Stimulated activated CD4-positive, alpha-beta T cell treated with anti-CD3 and anti-CD28 coated beads, Interleukin-15, amount 100 ng/mL, for 24 hours (primary cell): ENCODE measurements around the gene FAM241B.

Experiments
- DNase-seq: peaks from one replicate; pipeline ENCODE4 v3.0.0-alpha.2; 2020

The FAM241B gene

DNA sequence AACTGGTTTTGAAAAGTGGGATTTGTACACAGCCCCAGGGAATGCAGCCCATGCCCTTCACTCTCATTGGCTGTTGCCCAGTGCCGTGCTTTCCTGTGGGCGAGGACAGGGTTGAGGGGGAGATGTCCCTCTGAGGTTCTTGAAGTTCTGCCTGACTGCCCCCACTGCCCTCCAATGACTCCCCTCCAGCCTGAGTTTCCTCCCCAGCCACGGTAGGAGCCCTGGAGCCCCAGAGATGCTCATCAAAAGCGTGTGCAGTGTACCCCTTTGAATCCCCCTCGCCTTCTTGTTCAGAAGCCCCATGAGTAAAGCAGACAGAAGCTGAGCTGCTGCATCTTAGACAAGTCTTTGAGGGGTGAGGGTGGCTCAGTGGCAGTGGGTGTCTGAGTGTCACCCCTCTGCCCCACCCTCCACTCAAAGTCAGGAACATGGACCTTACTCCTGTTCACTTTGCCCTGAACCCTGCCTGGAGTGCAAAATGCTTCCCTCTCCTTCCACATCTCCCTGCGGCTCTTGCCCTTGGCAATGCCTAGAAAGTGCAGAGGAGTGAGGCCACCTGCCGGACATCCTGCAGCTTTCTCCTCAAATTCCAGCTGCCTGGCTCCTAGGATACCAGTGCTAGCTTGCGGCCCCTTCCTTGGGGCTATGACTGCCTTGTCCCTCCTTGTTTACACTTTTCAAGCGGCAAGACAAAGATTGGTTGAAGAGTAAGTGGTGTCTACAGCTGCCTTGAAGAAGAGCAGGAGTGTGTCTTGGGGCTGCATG, 19.9 kb downstream of the FAM241B start:
- no peak for DNase-seq

DNA sequence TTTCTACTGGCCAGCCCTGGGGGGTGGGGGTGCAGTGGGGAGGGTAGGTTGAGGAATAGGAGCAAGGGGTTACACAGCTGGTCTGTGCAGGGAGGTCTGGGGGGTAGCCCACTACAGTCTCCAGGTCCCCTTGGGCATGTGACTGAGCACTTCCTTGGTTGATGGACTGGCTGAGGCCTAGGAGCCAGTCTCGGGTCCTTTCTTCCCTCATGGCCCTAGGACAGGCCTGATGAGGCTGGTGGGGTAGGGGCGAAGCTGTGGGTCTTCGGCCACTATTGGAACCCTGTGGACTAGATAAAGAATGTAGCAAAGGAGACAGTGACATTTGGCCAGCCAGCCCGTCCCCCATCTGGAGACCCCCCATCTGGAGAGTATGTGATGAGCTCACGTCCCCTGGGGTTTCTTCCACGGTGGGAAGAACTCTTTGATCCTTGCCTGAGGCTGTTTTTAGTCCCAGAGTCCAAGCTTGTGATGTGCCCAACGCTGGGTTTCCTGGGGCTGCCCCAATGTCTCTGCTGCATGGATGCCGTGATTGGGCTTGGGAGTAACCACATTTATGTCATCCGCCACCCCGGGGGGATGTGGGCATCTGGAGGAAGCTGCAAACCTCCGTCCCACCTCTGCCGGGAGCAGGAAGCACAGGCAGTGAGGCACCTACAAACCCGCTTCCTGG, 20.7 kb downstream of the FAM241B start:
- DNase-seq: peak; percentile 27

DNA sequence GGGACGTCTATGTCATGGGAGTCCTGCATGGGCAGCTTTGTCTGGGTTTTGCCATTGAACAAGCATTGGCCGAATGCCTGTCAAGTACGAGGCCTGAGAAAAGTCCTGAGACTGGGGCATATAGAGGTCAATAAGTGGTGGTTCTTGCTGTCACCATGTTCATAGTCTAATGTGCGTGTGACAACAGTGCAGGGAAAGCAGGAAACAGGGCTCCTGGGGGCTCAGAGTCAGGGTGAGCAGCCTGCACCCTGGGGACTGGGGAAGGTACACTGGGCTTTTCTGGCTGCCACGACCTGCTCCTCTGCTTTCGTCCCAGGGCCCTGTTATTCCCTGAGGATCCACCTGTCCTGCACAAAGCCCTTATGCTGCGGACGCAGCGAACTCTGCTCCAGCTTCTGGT, 21.3 kb downstream of the FAM241B start:
- DNase-seq: no peak

DNA sequence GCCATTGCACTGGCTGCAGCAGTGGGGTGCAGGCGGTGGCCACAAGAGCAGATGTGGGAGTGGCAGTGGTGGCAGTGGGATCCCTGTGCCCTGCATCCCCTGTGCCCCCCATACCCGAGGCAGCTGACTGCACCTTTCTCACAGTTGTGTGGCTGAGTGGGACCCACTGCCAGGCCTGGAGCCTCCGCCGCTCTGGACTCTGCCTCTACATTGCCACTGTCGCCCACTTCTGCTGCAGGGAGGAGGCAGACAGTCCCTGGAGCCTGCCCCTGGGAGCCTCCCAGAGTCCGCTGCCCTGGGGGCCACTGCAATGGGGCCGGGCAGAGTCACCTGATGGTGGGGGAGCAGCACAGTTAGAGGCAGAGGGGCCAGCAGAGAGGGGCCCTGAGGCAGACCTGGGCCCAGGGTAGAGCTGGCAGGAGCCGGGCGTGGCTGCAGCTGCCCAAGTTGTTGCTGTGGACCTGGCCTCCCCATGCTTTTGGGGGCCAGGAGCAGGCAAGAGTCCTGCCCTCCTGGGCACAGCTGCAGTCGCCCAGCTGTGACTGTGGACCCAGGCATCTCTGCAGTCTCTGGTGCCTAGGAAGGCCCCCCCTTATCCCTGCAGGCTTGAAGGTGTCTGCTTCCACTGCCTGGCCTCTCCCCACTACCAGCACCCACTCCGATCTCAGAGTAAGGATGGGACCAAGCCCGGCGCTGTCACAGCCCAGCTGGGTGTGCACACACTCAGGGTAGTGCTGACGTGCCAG, 22.2 kb downstream of the FAM241B start:
- DNase-seq: no peak

DNA sequence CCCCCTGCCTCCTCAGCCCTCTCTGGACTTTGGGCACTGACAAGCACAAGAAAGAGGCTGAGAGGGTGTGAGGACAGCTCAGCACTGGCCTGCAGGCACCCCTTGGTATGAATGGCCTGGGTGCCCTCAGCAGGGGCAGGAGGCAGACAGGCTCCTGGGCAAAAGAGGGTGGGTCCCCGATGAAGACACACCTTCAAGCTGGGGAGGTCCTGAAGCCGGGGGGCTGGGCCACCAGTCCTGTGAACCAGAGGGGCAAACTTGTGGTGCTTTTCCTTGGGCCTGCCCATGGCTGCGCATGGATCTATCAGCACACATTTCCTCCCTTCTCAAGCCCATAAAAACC, 22.8 kb downstream of the FAM241B start:
- DNase-seq: no peak

DNA sequence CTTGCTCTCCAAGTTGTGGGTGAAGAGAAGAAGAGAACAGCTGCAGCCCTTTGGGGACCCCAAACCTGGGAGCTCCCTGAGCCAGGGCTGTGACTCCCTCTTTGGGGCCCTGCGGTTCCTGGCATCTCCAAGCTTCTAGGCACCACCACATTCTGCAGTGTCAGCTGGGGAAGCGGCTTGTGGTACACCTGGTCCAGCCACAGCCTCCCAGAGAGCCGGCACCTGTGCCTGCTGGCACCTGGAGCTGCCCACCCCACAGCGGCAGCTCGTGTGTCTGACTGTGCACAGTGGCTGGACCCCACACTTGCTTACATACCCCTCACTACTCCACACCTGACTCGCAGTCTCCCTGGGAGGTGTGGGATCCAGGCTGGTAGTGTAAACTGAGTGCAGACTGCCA, 23.5 kb downstream of the FAM241B start:
- no peak for DNase-seq

DNA sequence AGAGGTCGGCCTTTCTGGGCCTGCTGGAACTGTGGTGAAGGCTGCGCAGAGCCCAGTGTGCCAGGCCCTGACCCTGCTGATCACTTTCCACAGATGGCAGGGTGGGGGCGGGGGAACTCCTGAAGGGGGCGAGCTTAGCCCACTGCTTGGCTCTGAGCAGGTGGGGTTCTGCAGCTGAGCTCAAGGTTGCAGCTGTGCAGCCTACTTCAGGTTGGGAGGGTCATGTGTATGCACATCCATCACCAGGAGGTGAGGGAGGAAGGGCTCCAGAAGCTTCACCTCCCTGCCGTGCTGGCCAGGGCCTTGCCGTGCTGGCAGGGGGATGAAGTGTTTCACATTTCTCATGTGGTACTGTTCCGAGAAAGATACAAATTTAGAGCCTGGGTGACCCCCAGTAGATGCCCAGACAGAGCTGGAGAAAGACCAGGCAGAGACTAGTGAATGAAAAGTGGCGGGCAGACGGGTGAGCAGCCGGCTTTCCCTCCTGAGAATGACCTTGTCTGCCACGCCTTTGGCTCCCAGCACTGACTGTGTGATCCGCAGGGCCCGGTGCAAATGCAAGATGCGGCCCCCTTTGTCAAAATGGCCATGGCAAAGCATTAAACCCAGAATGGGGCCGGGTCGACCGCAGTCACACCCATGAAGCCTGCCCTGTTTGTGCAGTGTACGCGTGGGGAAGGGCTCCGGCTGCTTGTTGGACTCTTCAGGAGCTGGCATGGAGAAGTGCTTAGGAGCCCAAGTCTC, 25.2 kb downstream of the FAM241B start:
- no peak for DNase-seq

DNA sequence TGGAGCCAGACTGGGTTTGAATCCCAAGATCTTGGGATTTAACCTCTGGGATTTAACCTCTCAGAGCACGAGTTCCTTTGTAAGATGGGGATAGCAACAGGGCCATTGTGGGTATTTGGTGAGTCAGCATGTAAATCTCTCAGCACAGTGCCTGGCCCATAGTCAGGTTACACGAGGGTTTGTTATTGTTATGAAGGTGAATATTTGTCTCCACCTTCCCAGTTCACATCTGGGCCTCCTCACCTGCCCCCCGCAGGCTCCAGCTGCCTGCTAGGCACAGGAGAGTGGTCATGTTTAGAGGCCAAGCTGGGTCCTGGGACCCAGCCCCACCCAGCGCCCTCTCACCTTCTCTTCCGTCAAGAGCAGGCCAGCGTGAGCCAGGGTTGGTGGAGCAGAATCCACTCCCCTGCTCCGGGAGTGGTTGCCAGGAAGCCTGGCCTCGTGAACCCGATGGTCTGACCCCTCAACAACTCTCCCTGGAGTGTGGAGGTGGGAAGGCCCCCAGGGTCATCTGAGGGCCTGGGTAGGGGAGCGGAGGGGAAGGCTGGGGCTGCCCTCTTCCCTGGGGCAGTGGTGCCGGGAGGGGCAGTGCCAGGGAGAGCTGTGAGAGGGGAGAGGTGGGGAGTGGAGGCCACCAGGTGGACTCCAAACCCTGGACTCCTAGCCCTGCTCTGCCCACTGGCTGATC, 26.0 kb downstream of the FAM241B start:
- no peak for DNase-seq

DNA sequence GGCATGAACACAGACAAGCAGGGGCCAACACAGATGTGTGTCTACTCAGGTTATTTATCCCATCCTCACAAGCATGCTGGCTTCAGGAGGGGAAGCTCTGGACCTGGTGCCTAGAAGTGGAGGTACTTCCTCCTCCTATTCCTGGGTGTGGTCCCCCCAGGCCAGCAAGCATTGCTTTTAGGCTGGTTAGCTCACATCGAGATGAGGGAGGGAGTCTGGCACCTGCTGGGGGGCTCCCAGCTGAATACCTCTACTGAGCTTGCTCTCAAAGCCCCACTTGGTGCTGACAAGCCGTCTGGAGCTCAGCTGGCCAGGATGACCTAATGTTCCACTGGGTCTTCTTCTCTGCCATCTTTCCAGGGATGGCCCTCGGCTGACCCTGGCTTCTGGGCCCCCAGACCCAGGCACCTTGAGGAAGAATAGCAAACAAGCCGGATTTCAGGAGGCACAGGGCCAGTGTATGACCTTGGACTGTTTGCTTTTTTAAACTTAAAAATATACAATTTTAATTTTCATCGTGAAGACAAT, 26.8 kb downstream of the FAM241B start:
- DNase-seq: no peak

DNA sequence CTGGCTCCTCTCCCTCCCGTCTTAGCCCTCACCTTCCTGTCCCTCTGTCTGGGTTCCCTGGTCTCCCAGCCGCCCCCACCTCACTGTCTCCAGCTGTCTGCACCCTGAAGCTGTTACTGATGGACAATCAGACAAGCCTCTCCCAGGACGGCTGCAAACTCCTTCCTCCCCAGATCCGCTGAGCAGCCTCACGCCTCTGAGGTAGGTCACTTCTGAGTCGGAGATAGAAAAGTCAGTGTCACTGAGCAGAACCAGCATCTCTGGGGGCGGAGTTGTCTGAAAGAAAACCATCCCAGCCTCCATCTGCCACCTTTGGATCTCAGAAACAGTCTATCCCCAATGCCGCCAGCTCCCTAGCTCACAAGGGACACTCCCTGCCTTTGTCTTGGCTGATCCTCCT, 27.4 kb downstream of the FAM241B start:
- no peak for DNase-seq

DNA sequence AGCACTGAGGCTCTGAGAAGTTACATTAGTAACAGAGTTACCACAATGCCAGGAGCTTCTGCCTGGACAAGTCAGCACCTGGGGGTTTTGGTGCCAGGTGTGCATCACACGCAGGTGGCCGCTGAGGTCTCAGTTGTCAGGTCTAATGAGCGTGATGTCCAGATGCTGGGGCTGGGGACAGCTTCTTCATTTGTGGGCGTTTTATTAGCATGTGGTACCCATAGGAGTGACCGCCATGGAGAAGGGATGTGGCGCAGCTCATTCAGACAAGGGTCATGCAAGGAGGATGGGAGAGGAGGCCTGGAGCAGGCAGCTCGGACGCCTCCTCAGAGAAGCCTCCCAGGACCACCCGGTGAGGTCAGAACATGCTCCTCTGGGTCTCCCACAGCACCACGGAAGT, 27.8 kb downstream of the FAM241B start:
- no peak for DNase-seq

DNA sequence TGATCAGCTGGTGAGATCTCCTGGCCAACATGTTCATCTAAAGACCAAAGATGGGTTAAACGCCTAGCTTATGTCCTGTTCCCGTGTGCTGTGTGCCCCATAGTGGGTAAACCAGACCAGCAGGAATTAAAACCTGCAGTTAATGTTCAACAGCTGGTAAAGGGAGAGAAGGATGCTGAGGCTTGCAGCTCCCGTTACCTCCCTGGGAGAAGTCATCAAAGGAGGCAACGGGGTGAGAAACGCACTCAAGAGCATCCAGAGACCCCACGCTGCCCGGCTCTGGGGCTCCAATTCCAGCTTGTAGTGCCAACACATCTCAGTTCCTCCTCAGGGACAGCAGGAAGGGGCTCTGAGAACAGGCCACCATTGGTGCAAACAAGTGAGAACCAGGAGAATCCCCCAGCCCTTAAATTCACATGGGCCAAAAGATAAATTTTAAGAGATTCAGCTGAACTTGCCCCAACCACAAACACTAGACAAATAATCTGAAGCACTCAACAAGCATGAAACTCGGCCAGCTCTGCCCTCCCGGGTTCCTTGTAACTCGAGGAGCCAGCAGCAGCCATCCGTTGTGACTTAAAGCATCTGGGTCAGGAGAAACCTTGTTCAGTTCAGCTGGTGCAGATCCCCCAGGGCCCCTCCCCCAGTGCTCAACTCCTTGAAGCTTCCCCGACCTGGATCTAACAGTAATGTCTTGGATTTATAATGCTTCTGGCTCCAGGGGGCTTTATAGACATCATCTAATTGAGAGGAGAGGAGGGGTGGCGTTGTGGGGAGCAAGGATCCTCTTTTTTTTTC, 29.4 kb downstream of the FAM241B start:
- DNase-seq: no peak

DNA sequence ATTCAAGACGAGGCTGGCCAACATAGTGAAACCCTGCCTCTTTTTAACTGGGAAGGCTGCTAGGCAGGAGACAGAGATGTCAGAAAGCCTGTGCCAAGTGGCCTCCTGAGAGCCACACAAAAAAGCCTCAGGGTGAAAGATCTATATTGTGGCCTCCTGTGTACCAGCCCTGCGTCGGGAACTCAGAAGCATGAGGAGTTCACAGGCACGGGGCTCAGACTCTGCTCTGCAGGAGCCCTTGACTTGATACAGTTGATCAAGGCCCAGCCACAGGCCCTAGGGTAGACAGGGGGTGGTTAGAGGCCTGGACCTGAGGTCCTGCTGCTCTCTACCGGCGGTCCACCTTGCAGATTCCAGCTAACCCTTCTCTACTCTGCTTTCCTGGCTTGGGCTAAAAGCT, 30.2 kb downstream of the FAM241B start:
- no peak for DNase-seq

DNA sequence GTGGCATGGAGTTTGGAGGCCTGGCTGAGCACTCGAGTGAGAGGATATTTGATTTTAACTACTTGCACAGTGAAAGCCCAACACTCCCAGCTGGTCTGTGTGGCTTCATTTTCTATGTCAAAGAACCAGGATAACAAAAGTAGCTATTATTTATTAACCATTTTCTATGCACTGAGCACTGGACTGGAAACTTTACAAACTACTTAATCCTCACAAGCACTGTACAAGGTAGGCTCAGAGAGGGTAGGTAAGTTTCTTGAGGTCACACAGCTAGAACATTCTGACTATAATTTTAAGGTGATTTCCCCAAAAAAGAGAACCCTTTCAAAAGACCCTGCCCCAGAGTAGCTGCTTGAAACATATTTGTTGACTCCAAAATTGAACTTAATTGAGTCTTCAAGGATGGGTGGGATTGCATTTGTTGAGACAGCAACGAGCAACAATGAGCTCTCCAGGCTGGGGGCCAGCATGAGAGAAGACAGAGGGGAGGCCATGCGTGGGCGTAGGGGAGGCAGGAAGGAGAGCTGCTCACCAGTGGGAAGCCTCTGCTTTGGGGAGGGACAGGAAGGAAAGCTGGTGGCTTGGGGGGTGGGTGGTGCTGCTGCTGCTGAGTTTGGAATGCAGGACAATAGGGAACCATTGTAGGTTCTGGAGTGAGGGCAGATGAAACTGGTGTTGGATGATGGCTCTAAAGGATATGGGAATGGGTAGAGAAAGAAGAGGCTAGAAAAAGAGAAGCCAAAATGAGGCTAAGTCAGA, 31.5 kb downstream of the FAM241B start:
- no peak for DNase-seq

DNA sequence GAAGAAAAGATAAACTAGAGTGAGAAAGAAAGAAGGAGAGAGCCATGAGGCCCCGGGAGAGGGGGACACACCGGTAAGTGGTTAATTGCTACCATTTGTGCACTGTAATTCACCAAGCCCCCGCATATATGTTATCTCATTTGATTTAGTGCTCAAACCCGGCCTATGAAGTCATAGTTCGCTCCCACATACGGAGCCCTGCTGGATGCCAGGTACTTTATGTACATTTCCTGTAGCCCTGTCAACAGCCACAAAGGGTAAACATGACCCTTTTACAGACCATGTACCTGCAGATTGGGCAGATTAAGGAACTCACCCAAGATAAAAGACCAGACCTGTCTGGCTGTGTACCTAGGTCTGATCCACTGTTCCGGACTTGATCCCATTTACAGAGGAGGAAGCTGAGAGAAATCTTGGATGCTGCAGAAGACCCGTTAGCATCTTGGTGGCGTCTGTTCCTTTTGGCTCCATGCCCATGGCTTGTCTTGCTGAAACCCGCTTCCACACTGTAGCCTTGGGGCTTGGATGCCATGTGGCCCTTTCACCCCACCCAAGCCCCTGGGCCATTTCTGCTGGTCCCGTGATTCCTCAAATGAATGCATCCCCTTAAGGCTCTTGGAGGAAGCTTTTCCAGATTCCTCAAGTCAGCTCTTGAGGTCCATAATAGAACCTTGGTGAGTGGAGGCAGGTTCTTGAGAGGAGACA, 32.3 kb downstream of the FAM241B start:
- DNase-seq: no peak

DNA sequence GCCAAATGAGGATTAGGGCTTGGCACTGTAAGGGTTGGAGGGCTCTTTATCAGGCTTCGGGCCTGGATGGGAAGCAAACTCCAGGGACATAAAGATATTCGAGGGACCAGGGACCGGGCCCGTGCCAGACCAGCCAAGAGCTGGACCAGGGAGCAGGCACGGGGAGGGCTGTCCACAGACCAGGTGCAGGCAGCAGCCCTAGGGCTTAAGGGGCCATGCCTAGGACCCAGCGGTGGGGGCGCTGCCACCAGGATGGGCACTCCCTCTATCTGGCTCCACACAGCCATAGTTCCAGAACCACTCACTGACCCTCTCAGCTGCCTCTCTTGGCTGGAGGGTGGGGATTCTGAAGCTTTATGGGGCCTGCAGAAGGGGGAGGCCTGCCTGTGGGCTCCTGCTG, 32.9 kb downstream of the FAM241B start:
- no peak for DNase-seq

DNA sequence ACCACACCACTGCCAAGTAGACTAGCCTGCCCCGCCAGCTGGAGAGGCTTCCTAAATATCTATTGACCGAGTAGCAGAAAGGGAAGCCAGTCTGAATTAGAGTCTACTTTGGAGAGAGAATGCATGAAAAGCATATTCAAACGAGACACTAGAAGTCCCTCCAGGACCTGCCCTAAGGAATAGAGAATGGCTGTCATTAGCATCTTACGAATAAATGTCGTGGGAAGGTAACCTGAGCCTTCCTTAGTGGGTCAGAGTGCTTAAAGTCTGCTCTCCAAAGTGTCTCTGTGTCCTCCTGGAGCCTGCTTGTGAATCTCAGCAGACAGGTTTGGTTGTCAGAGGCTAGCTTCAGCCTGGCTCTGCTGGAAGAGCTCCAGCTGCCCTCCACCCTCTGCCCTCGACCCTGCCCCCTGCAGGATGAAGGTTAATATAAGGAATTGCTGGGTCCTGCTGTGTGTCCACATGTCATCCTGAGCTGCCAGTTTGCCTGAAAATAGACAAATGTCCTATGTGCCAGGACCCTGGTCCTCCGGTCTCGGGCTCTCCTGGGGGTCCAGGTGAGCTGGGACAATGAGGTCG, 33.4 kb downstream of the FAM241B start:
- DNase-seq: no peak

DNA sequence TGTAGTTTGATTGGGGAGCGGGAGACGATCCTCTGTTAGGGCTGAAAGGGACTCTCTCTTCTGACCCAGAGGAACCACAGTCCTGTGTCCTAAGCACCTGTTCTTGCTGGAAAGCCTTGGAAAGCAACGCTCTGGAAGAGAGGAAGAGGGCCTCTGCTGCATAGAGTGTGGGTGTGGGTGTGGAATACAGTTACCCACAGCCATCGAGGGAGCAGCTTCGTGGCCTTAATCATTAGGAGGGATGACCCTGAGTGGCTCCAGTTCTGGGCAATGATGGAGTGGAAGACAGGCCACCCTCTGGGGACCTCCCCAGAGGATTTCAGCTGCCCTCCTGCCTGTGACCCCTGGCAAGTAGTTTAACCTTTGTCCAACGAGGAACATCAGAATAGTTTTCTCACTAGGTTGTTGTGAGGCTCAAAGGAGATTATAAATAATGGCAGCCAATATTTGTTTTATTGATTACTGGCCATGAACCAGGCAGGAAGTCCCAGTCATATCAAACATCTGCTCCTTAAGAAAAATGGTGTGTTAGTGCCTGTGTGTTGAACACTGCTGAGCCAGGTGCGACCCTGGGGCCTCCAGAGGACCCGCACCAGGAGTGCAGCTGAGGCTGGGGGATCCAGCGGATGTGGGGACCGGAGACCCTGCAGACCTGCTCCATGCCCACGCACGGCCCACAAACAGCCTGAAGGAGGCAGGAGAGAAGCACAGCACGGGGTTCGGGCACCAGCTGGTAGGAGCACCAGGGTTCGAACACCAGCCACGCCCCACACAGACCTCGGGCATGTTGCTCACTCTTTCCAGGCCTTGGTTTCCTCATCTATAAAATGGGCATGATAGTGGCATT, 35.6 kb downstream of the FAM241B start:
- DNase-seq: no peak

DNA sequence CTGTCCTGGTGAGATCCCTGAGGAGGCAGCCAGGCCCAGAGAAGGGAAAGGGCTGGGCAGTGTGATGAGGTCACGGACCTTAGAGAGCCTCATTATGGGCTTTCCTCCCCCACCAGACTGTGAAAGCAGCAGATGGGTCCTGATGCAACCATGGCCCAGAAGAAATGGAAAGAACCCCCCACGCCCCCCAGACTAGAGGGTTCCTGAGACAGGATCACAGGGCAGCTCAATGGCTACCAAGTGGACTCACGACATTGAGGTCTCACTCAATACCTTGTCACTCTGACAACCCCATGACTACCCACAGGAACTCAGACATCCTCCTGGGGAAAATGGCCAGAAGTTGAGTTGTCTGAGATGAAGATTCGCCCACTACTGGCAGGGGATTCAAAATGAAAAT, 36.7 kb downstream of the FAM241B start:
- no peak for DNase-seq
